Activated naive CD4-positive, alpha-beta T cell treated with anti-CD3 and anti-CD28 coated beads, Interleukin-2, amount 50 U/mL, for 24 hours (primary cell): Measurements from ENCODE around the gene SSBP3.

Experiments
- H3K27ac Mint-ChIP-seq: one replicate; pipeline ENCODE4 v1.8.0; 2021; ENCODE audit warnings: mild to moderate bottlenecking, mixed read lengths
- H3K27me3 Mint-ChIP-seq: one replicate; pipeline ENCODE4 v1.8.0; 2021; ENCODE audit warnings: mixed read lengths
- H3K36me3 Mint-ChIP-seq: one replicate; pipeline ENCODE4 v1.8.0; 2021; ENCODE audit warnings: mixed read lengths
- H3K4me1 Mint-ChIP-seq: one replicate; pipeline ENCODE4 v1.8.0; 2021; ENCODE audit warnings: mixed read lengths
- H3K4me3 Mint-ChIP-seq: one replicate; pipeline ENCODE4 v1.8.0; 2021; ENCODE audit warnings: mild to moderate bottlenecking, mixed read lengths
- H3K9me3 Mint-ChIP-seq: one replicate; pipeline ENCODE4 v1.8.0; 2021; ENCODE audit warnings: mixed read lengths

The SSBP3 gene

DNA sequence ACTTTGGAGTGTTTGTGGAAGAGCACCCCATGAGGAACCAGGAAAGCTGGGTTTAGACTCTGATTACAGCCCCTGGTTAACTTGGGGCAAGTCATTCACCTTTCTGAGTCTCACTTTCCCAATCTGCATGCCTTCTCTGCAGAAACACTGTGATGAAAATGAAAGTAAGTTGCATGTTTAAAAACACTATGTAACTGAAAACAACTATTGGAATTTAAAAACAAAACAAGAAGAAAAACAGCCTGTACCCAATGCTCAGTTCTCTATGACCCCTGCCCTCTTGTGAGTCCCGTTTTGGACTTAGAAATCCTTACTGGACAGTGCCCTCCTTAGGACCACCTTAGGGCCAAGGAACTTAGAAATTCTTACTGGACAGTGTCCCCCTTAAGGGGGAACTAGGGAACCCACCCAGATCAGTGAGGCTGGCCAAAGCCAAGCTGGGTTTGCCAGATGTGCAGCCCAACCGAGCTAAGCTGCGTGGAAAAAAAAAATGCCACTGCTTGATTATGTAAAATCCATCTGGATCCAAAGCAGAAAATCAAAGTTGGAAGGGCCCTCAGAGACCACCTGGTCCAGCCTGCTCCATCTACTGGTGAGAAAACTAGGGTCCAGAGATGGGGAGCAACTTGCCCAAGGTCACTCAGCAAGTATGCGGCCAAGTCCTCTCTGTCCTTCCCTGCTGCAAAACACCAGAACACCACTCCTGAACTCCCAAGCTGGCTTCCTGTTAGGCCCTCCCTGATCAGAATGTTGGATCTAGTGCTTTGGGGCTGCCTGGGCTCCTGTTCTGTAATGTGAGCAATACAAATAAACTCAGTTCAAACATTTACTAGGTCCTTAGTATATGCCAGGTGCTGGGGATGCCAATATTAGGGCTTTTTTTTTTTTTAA is 128.5 kb downstream of the SSBP3 start:
- peaks cover 73% of the 10 kb centered on the region for H3K4me1 Mint-ChIP-seq
- peaks cover 6% of the 10 kb centered on the region for H3K36me3 Mint-ChIP-seq
- H3K4me3 Mint-ChIP-seq: peak overlapping the region; percentile 80
- H3K9me3 Mint-ChIP-seq: no peaks in the 10 kb centered on the region
- no peaks in the 10 kb centered on the region for H3K27me3 Mint-ChIP-seq
- H3K27ac Mint-ChIP-seq: peak overlapping the region; percentile 81

GRCh38 chr1:54276617-54277450 is 129.4 kb downstream of the SSBP3 start:
- H3K27ac Mint-ChIP-seq: peak overlapping the region; percentile 81
- H3K36me3 Mint-ChIP-seq: peaks cover 6% of the 10 kb centered on the region
- no peaks in the 10 kb centered on the region for H3K9me3 Mint-ChIP-seq
- H3K4me3 Mint-ChIP-seq: peak overlapping the region; percentile 80
- no peaks in the 10 kb centered on the region for H3K27me3 Mint-ChIP-seq
- H3K4me1 Mint-ChIP-seq: peaks cover 67% of the 10 kb centered on the region

- H3K4me1 Mint-ChIP-seq: peaks cover 68% of the 10 kb centered on the region
- H3K4me3 Mint-ChIP-seq: no peak overlapping the region
- peaks cover 6% of the 10 kb centered on the region for H3K36me3 Mint-ChIP-seq
- H3K9me3 Mint-ChIP-seq: no peaks in the 10 kb centered on the region
- H3K27ac Mint-ChIP-seq: no peak overlapping the region
- no peaks in the 10 kb centered on the region for H3K27me3 Mint-ChIP-seq
Measured at GRCh38 chr1:54275349-54275748, 130.8 kb downstream of the SSBP3 start.

- Mint-ChIP-seq H3K36me3 (peaks cover 2% of the 10 kb centered on the region), H3K27ac (peak overlapping the region; percentile 38), H3K4me3 (no peak overlapping the region), H3K4me1 (peaks cover 68% of the 10 kb centered on the region), H3K27me3 (no peaks in the 10 kb centered on the region), H3K9me3 (no peaks in the 10 kb centered on the region)
Measured at GRCh38 chr1:54274881-54275280, 131.3 kb downstream of the SSBP3 start.

GRCh38 chr1:54274448-54274847 is 131.7 kb downstream of the SSBP3 start:
- Mint-ChIP-seq H3K27ac (peak overlapping the region; percentile 38), H3K27me3 (no peaks in the 10 kb centered on the region), H3K4me1 (peaks cover 67% of the 10 kb centered on the region), H3K4me3 (no peak overlapping the region), H3K36me3 (peaks cover 2% of the 10 kb centered on the region), H3K9me3 (no peaks in the 10 kb centered on the region)

DNA sequence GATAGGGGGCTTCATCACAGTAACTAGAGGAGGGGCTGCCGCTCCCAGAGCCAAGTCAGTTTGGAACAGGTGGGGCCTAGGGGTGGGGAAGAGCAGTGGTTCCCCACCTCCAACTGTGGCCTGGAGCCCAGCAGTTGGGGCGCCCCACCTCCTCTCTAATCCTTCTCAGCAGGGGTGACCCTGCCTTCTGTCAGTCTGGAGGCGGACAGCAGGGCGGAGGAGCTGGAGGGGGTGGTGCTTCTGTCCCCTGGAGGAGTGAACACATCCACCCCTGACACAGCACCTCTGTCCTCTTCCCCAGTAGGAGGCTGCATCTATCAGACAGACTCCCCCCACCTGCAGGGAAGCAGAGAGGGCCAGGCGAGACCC is 132.4 kb downstream of the SSBP3 start:
- H3K4me3 Mint-ChIP-seq: no peak overlapping the region
- H3K27me3 Mint-ChIP-seq: no peaks in the 10 kb centered on the region
- no peak overlapping the region for H3K27ac Mint-ChIP-seq
- no peaks in the 10 kb centered on the region for H3K9me3 Mint-ChIP-seq
- H3K4me1 Mint-ChIP-seq: peaks cover 66% of the 10 kb centered on the region
- peaks cover 2% of the 10 kb centered on the region for H3K36me3 Mint-ChIP-seq

- no peak overlapping the region for H3K4me3 Mint-ChIP-seq
- no peak overlapping the region for H3K27ac Mint-ChIP-seq
- H3K27me3 Mint-ChIP-seq: no peaks in the 10 kb centered on the region
- no peaks in the 10 kb centered on the region for H3K9me3 Mint-ChIP-seq
- H3K4me1 Mint-ChIP-seq: peaks cover 65% of the 10 kb centered on the region
- peaks cover 2% of the 10 kb centered on the region for H3K36me3 Mint-ChIP-seq
Measured at GRCh38 chr1:54273092-54273794, 133.0 kb downstream of the SSBP3 start.

DNA sequence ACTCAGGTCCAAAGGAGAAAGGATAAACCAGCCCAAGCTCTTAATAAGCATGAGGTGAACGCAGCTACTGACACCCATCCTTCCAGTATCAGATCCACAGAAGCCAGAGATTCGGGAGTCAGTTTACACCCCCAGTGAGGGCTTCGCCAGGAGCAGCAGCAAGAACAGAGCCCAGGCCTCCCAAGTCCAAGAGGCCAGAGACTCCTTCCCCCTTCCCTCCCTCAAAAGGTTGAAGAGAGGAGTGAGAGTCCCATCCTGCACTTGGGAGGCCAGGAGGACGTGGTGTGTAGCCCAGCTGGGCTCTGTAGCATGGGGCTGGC is 133.5 kb downstream of the SSBP3 start:
- H3K27ac Mint-ChIP-seq: no peak overlapping the region
- peaks cover 62% of the 10 kb centered on the region for H3K4me1 Mint-ChIP-seq
- no peaks in the 10 kb centered on the region for H3K9me3 Mint-ChIP-seq
- H3K27me3 Mint-ChIP-seq: no peaks in the 10 kb centered on the region
- H3K4me3 Mint-ChIP-seq: no peak overlapping the region
- peaks cover 2% of the 10 kb centered on the region for H3K36me3 Mint-ChIP-seq

DNA sequence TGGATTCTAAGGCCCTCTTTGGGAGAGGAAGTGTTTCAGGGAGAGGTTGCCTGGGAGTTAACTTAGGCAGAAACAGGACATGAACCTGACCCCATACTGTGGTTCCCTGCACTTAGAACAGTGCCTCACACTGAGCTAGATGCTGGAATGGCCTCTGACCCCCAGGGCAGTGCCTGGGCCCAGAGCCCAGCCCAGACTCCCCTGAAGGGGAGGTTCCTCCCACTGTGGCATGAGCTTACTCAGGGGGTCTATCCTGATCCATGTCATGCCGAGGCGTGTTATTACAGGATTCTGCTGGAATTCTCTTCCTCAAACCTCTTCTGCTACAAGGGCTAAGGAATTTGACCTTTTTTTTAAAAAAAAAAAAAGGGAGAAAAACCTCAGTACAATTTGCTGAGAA is 134.1 kb downstream of the SSBP3 start:
- H3K27me3 Mint-ChIP-seq: no peaks in the 10 kb centered on the region
- no peaks in the 10 kb centered on the region for H3K9me3 Mint-ChIP-seq
- peaks cover 2% of the 10 kb centered on the region for H3K36me3 Mint-ChIP-seq
- peaks cover 60% of the 10 kb centered on the region for H3K4me1 Mint-ChIP-seq
- H3K4me3 Mint-ChIP-seq: no peak overlapping the region
- no peak overlapping the region for H3K27ac Mint-ChIP-seq

- peaks cover 54% of the 10 kb centered on the region for H3K4me1 Mint-ChIP-seq
- H3K36me3 Mint-ChIP-seq: no peaks in the 10 kb centered on the region
- no peak overlapping the region for H3K4me3 Mint-ChIP-seq
- H3K27me3 Mint-ChIP-seq: no peaks in the 10 kb centered on the region
- H3K9me3 Mint-ChIP-seq: no peaks in the 10 kb centered on the region
- no peak overlapping the region for H3K27ac Mint-ChIP-seq
Measured at GRCh38 chr1:54271341-54271740, 134.9 kb downstream of the SSBP3 start.

DNA sequence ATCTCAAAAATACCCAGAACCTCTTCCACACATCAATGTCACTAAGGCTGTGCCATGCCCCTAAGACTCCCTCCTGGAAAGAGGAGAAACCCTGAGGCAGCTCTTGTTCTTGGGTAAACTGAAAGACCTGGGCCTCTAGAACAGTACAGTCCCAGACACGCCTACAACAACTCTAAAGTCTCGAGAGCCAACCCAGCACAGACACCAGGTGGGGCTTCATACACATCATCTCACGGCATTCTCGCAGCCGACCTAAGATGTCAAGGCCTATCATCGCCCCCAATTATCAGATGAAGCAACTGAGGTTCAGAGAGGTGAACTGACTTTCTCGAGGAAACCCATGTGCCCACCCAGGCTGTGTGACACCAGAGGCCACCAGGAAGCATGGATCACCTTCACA is 135.7 kb downstream of the SSBP3 start:
- Mint-ChIP-seq H3K4me1 (peaks cover 49% of the 10 kb centered on the region), H3K4me3 (no peak overlapping the region), H3K27me3 (no peaks in the 10 kb centered on the region), H3K36me3 (no peaks in the 10 kb centered on the region), H3K9me3 (no peaks in the 10 kb centered on the region), H3K27ac (no peak overlapping the region)

DNA sequence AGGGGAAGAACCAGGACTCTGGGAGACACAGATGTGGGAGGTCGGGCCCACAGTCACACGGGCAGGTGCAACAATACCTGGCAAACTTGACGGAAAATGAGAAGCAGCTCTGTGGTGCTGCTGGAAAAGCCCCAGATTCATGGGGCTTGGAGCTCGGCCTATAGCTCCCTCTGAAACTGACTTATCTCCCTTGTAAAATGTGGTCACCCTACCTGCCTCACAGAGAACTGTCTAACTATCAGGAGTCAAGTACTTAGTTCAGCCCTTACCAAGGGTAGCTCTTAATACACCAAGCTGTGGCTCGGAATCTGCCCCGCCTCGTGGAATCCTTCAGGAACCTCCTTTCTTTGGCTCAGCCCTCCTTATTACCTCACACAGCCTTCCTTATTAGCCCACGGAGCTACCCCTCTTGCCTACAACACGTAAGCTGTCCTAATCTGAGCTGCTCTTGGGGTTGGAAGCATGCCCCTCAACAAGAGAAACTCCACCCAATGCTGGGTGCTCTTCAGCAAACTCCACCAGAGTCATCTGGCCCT is 137.4 kb downstream of the SSBP3 start:
- H3K27me3 Mint-ChIP-seq: no peaks in the 10 kb centered on the region
- H3K4me3 Mint-ChIP-seq: no peak overlapping the region
- H3K4me1 Mint-ChIP-seq: peaks cover 49% of the 10 kb centered on the region
- H3K36me3 Mint-ChIP-seq: no peaks in the 10 kb centered on the region
- H3K27ac Mint-ChIP-seq: no peak overlapping the region
- H3K9me3 Mint-ChIP-seq: no peaks in the 10 kb centered on the region

- H3K4me3 Mint-ChIP-seq: no peak overlapping the region
- H3K36me3 Mint-ChIP-seq: no peaks in the 10 kb centered on the region
- no peaks in the 10 kb centered on the region for H3K27me3 Mint-ChIP-seq
- H3K4me1 Mint-ChIP-seq: peaks cover 48% of the 10 kb centered on the region
- H3K27ac Mint-ChIP-seq: peak overlapping the region; percentile 17
- no peaks in the 10 kb centered on the region for H3K9me3 Mint-ChIP-seq
Measured at GRCh38 chr1:54267815-54268761, 138.1 kb downstream of the SSBP3 start.

DNA sequence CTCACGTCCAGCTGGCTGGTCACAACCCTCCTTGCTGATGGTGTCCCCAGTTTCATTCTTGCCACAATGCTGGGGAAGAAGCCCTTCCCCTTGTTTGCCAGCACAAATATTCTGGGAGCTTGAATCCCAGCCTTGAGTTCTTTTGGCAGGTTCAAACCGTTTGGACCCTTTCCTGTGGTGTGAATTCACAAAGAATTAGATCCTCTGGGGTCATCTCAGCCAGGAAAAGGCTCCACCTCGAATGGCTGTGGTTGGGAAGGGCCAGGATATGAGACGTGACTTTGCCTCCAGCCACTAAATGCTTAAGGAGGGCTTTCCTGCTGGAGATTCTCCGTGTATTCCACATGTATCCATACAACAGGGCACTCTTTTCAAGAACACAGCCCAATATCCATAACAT is 139.3 kb downstream of the SSBP3 start:
- Mint-ChIP-seq H3K27ac (no peak overlapping the region), H3K27me3 (no peaks in the 10 kb centered on the region), H3K9me3 (no peaks in the 10 kb centered on the region), H3K4me3 (no peak overlapping the region), H3K36me3 (no peaks in the 10 kb centered on the region), H3K4me1 (peaks cover 46% of the 10 kb centered on the region)

DNA sequence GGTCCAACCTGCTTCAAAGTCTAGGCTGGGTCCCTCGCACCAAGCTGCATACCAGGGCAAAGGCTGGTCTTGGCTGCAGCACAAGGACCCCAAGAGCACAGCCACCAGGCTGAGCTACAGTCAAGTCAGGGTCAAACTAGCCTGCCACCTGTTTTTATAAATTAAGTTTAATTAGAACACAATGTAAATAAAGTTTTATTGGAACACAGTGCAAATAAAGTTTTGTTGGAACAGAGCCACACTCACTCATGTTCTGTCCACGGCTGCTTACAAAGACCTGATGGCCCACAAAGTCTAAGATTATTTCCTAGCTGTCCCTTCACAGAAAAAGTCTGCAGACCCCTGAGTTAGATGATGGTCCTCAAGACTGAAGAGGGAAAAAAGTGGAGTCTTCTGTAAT is 140.0 kb downstream of the SSBP3 start:
- Mint-ChIP-seq H3K27me3 (no peaks in the 10 kb centered on the region), H3K4me3 (no peak overlapping the region), H3K36me3 (no peaks in the 10 kb centered on the region), H3K4me1 (peaks cover 44% of the 10 kb centered on the region), H3K9me3 (no peaks in the 10 kb centered on the region), H3K27ac (no peak overlapping the region)
